Stimulated activated CD4-positive, alpha-beta T cell treated with anti-CD3 and anti-CD28 coated beads, Interleukin-12 subunit alpha, Interleukin-12 subunit beta, amount 100 ng/mL, for 4 hours (primary cell): Measurements from ENCODE around the gene ACAD10.

Experiments
- DNase-seq: peaks from one replicate; pipeline ENCODE4 v3.0.0-alpha.2; 2020

The ACAD10 gene

DNA sequence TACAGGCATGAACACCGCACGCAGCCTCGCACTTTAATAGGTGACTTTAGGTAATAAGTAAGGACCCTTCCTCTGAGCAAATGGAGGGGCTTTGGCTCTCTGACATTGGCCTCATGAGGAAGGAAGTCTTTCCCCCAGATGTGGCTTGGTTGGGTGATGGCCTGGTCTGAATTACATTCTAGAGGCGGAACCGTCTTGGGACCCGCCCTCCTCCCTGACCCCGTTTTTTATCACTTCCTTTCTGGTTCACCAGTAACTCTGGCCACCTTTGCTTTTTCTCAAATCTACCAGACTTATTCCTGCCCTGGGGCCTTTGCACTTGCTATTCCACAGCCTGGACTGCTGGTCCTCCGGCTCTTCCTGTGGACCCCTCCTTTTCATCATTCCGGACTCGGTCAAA, 94.3 kb downstream of the ACAD10 start:
- no peak for DNase-seq

DNA sequence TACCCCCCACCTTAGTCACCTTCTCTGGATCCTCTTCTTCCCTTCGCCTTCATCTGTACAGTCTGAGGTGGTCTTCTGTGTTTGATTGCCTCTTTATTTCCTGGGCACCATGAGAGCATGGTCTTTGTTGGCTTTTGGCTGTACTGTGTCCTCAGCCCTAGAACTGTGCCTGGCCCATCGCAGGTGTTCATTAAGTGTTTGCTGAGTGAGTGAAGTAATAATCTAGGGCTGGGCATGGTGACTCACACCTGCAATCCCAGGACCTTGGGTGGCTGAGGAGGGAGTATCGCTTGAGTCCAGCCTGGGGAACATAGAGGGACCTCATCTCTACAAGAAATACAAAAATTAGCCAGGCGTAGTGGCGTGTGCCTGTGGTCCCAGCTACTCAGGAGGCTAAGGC, 94.8 kb downstream of the ACAD10 start:
- no peak for DNase-seq

DNA sequence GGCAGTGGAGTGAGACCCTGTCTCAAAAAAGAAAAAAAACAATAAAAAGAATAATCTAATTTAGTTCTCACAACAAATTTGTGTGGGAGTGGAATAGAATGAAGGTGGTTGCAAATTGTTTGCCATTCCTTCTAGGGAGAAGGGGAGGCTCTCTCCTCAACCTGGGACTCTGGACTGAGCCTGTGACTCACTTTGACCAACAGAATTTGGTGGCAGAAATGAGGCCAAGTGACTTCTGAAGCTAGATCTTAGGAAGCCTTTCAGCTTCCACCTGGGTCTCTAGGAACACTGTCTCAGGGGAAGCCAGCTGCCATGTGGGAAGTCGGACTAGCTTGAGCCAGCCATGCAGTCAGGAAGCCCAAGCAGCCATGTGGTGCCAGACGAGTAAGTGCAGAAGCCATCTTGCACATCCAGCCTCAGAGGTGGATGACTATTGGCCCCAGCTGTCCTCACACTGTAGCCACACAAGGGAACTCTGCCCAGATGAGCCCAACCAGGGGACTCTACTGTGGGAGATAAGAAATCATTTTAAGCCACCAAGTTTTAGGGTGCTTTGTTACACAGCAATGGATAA, 95.3 kb downstream of the ACAD10 start:
- DNase-seq, result no peak

DNA sequence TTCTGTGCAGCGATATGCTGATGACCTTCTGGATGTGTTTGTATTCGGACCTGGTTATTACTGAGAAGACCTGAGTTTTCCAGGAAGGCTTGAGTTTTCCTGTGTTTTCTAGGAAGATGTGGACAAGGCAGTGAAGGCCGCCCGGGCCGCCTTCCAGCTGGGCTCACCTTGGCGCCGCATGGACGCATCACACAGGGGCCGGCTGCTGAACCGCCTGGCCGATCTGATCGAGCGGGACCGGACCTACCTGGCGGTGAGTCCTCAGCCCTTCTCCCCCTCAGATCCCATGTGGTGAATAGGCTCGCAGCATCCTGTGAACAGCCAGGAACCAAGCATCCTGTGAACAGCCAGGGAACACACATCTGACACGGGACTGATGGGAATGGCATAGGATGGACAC, 97.2 kb downstream of the ACAD10 start:
- DNase-seq, result no peak

DNA sequence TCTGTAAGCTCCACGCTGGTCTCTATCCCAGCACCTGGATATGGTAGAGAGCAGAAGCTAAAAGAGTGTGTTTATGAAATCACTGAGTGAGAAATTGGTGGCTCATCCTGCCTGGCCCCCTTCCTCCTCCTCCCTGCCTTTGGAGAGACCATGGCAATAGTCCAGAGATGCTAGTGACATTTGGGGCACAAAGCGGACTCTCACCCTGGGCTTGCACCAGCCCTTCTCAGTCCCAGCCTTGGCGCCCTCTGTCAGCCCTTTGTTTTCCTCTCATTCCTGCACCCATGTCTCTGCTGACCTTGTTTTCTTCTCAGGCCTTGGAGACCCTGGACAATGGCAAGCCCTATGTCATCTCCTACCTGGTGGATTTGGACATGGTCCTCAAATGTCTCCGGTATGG, 99.1 kb downstream of the ACAD10 start:
- no peak for DNase-seq

DNA sequence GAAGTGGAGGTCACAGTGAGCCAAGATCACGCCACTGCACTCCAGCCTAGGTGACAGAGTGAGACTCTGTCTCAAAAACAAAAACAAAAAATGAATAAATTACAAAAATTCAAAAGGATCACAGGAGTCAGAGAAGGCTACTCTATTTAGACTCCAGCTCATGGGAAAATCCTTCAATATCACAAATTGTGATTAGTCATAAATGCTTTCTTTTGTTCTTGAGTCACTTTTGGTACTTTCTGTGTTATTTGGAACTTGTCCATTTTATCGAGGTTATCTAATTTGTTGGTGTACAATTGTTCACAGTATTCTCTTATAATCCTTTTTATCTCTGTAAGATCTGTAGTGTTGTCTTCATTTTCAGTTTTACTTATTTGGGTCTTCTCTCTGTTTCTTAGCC, 99.8 kb downstream of the ACAD10 start:
- no peak for DNase-seq

DNA sequence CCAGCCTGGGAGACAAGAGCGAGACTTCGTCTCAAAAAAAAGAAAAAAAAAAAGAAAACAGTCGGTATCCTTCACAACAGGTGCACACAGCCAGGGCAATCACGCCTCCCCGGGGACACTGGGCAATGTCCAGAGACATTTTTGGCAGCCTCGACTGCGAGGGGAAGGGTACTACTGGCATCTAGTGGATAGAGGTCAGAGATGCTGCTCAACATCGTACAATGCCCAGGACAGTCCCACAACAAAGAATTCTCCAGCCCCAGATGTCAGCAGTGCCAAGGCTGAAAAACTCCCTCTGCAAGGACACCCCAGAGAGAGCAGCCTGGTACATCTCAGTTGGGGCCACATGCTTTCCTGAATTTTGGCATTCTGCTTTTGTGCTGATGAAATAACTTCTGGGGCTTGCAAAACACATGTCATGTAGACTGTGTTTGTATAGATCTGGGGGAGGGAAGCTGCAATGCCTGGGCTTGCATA, 102.4 kb downstream of the ACAD10 start:
- DNase-seq, result no peak

DNA sequence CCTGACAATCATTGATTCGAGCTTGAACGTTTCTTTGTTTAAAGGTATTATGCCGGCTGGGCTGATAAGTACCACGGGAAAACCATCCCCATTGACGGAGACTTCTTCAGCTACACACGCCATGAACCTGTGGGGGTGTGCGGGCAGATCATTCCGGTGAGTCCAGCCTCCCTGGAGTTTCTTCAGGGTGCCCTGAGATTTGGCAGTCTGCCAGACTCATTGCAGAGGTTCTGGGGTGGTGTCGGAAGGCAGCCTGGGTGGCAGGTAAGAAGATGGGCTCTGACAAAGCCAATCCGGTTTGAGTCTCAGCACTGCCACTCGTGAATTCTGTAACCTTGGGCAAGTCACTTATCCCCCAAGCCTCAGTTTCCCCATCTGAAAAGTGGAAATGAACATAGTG, 103.9 kb downstream of the ACAD10 start:
- no peak for DNase-seq

DNA sequence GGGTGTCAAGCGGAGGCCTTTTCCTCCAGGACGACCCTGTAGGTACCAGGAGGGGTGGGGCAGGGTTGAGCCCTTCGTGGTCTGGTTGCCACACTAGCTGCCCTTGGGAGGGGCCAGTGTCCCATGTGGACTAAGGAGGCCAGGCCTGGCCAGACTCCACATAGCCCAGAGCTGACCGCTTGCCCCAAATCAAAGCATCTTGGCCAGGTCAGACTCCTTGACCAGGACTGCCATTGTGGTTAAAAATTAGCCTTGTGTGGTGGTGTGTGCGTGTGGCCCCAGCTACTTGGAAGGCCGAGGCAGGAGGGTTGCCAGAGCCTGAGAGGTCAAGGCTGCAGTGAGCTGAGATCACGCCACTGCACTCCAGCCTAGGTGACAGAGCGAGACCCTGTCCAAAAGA, 105.7 kb downstream of the ACAD10 start:
- no peak for DNase-seq

DNA sequence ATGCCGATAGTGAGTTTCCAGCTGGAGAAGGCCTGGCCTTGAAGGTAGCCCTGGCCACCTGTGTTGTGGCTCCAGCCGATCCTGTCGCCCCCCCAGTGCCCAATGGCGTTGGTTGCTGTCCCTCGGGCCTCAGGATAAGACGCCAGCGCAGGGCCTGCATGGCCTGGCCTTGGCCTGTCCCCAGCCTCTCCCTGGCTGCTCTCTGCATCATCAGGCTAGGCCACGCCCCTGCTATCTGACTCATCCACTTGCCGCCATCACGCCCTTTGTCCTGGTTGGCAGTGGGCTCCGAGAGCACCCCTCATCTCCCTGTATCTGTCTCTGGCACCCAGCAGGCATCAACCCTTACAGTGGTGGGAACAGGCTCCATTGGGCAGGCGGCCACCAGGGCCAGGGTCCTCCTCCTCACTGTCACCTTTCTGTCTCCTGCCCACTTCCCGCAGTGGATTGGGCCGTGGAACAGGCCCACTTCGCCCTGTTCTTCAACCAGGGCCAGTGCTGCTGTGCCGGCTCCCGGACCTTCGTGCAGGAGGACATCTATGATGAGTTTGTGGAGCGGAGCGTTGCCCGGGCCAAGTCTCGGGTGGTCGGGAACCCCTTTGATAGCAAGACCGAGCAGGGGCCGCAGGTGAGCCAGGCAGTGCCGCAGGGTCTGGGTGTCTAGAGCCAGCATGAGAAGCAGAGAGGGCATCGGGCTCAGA, 106.5 kb downstream of the ACAD10 start:
- no peak for DNase-seq

DNA sequence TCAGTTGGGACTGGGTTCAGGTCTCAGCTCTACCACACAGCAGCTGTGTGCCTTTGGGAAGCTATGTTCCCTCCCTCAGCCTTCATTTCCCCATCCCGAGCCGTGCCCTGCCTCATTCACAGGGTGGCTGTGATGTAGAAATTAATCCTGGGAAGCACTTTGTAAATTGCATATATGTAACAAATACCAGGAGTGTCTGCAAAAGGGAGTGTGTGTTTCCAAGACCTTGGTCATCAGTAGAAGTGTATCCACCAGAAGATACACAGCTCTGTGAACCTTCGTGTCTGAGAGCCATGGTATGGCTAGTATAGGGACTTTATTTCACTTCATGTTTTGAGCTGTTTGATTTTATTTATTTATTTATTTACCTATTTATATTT, 107.0 kb downstream of the ACAD10 start:
- DNase-seq, result no peak

DNA sequence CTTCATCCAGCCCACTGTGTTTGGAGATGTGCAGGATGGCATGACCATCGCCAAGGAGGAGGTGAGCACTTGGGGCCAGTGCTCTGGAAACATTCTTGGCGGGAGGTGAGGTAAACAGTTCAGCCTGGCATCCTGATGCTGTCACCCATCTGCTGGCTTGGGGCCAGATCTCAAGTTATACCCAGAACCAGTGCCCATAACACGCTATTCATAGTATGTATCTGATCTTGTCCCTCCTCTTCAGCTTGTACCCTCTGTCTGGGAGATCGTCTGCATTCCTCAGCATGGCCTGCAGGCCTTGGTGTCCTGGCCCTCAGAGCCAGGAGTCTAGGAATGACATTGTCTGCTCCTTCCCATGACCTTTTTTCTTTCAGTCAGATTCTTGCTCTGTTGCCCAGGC, 112.3 kb downstream of the ACAD10 start:
- no peak for DNase-seq

DNA sequence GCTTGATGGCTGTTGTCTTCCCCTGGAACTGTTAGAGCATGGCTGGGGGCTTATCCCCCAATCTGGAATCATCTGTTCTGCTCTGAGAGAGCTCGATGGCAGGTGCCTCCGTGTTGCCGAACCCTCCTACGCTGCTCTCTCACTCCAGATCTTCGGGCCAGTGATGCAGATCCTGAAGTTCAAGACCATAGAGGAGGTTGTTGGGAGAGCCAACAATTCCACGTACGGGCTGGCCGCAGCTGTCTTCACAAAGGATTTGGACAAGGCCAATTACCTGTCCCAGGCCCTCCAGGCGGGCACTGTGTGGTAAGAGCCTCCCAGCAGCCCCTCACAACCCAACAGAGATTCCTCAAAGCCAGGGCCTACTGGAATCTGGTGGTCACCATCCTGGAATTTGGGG, 113.9 kb downstream of the ACAD10 start:
- DNase-seq, result no peak

DNA sequence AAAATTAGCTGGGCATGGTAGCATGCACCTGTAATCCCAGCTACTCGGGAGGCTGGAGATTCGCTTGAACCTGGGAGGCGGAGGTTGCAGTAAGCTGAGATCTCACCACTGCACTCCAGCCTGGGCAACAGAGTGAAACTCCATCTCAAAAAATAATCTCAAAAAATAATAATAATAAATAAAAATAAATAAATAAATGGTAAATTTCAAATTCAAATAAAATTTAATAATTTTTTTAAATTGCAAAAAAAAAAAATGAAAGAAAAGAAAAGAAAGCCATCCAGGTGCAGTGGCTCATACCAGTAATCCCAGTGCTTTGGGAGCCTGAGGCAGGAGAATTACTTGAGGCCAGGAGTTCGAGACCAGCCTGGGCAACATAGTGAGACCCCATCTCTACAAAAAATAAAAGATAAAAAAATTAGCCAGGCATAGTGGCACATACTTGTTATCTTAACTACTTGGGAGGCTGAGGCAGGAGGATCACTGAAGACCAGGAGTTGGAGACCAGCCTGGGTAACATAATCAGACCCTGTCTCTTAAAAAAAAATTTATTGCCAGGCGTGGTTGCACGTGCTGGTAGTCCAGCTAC, 117.3 kb downstream of the ACAD10 start:
- DNase-seq, result no peak

DNA sequence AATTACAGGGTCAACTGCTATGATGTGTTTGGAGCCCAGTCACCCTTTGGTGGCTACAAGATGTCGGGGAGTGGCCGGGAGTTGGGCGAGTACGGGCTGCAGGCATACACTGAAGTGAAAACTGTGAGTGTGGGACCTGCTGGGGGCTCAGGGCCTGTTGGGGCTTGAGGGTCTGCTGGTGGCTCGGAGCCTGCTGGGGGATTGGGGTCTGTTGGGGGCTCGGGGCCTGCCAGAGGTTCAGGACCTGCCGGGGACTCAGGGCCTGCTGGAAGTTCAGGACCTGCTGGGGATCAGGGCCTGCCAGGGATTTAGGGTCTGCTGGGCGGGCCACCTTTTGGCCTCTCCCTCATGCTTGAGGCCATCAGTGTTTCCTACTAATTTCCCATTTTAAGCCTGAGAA, 118.0 kb downstream of the ACAD10 start:
- no peak for DNase-seq

DNA sequence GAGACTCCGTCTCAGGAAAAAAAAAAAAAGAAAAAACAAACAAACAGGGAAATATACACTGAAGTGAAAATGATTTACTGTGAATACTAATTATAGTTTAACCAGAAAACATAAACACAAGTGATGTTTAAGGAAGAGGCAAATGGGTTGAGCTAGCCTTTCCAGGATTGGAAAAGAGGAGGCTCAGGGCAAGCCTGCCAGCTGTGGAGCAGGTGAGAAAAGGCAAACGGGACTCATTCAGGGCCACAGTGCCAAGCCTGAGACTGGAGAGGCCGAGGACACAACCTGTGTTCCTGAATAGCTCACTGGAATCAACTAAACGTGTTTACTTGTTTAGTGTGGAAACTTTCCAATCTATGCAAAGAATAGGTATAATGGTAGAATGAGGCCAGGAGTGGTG, 120.5 kb downstream of the ACAD10 start:
- no peak for DNase-seq
